Transverse colon (tissue), 4 donors: Measurements from ENCODE around the gene ZNF775. TPM values are rescaled to one million over a fixed set of nuclear protein-coding genes. Genes with fewer than 3 reads are reported as not detected.

Source experiments
- DNase-seq: peaks from one replicate; pipeline ENCODE4 v3.0.0-alpha.2; 2019
- H3K27ac ChIP-seq, 4 donors: fragments of 200-600 bp; sonication (generic); 2 replicates each; pipeline ENCODE4 v1.5.1; 2016 to 2018; ENCODE audit warnings: inconsistent platforms in 4 of 4
- H3K27me3 ChIP-seq: fragments of 200-600 bp; sonication (generic); 2 replicates; pipeline ENCODE4 v1.5.1; 2017; ENCODE audit warnings: inconsistent platforms
- H3K36me3 ChIP-seq, 4 donors: fragments of 200-600 bp; sonication (generic); 2 replicates each; pipeline ENCODE4 v1.5.1; 2017 to 2019; ENCODE audit warnings: inconsistent platforms in 4 of 4
- H3K4me1 ChIP-seq, 4 donors: fragments of 200-600 bp; sonication (generic); 2 replicates each; pipeline ENCODE4 v1.5.1; 2017 to 2020; ENCODE audit warnings: inconsistent platforms in 4 of 4
- H3K4me3 ChIP-seq, 4 donors: fragments of 200-600 bp; sonication (generic); 1 replicate in 1 of 4; 2 replicates in 3 of 4; pipeline versions ENCODE4 v1.5.1 to v1.6.1; 2017 to 2019; ENCODE audit warnings: inconsistent platforms in 4 of 4
- H3K9me3 ChIP-seq, 2 donors: fragments of 200-600 bp; sonication (generic); 2 replicates each; pipeline ENCODE4 v1.5.1; 2017 to 2019; ENCODE audit warnings: inconsistent platforms in 2 of 2
- CTCF ChIP-seq, 5 experiments: fragments of 200-600 bp in 3 of 5; fragments of 450-650 bp in 2 of 5; sonication (generic) in 3 of 5; IDR thresholded peaks; 1 replicate in 2 of 5; 2 replicates in 3 of 5; pipeline ENCODE4 v1.5.1; 2016 to 2017; ENCODE audit warnings: antibody characterized with exemption in 5 of 5, inconsistent platforms in 3 of 5, mild to moderate bottlenecking in 2 of 5, moderate library complexity in 1 of 5
- EP300 ChIP-seq: sonication (generic); formaldehyde crosslinking; IDR thresholded peaks from one replicate; pipeline ENCODE4 v1.6.1; 2017; ENCODE audit warnings: antibody characterized with exemption, low read depth
- POLR2A ChIP-seq: fragments of 450-650 bp; IDR thresholded peaks from one replicate; pipeline ENCODE4 v1.6.1; 2016; ENCODE audit warnings: antibody characterized with exemption, mild to moderate bottlenecking, moderate library complexity
- POLR2AphosphoS5 ChIP-seq, 3 donors: sonication (generic); formaldehyde crosslinking; IDR thresholded peaks; one replicate each; pipeline ENCODE4 v1.6.1; 2016; ENCODE audit warnings: antibody characterized with exemption in 3 of 3
- WGBS, 2 donors: methylation state at CpG; one replicate each; pipeline ENCODE4 v1.1.5; 2018; ENCODE audit warnings: low coverage in 1 of 2; 5-methylcytosine and 5-hydroxymethylcytosine counted together
- in situ Hi-C, 4 donors: fragments of 200-750 bp; cut with MboI; loops; one replicate each; pipeline versions ENCODE4 v1.15.0 to v1.15.1; 2017; ENCODE audit warnings: low sequenced_read_pairs in 3 of 4, low pct_ligation_motif_present in 1 of 4, low pct_unique_long_range_greater_than_20kb in 1 of 4
- intact Hi-C: fragments of 100-400 bp; cut with DNase I; formaldehyde crosslinking; loops from one replicate; pipeline ENCODE4 v1.15.1; 2023; ENCODE audit warnings: low total_unique reads
- total RNA-seq, 4 donors: library from RNA; depleted of rRNA; stranded (reverse); fragments of >200 nt; gene quantifications; one replicate each; pipeline ENCODE4 v1.1.0, GENCODE V29; 2016

ZNF775 gene
- total RNA-seq, 4 donors from 2014 or later: 8.9 to 75.2 (median 15.2) TPM

DNA sequence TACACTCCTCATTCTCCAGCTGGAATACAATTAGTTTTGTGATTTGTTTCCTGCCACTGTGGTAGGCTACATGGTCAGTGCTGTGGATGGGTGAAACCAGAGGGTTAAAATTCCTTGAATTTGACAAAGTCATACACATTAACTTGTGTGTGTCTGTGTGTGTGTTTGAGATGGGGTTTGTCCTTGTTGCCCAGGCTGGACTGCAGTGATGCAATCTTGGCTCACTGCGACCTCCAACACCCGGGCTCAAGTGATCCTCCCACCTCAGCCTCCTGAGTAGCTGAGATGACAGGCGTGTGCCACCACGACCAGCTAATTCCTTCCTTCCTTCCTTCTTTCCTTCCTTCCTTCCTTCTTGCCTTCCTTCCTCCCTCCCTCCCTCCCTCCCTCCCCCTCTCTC lies 46.5 kb downstream of the ZNF775 start:
- intact Hi-C loops: no loop called here

GRCh38 chr7:150428671-150429451 lies 49.7 kb downstream of the ZNF775 start:
- no peak for TF ChIP-seq CTCF (IDR thresholded peaks at IDR 0.05)
- TF ChIP-seq POLR2AphosphoS5 (IDR thresholded peaks at IDR 0.05): peak in 1 of 3 donors; percentile 51
- DNase-seq: peak; percentile 72
- no peak overlapping the region for H3K4me3 ChIP-seq
- H3K27ac ChIP-seq: peak overlapping the region in 2 of 4 donors; percentile 15 to 28
- 32% methylated on average over 11 of the region's 11 CpGs; no CpG with 5 or more reads in 1 of the 2 donors for WGBS, 2 donors
- H3K4me1 ChIP-seq: peaks cover 0 to 14% (median 8%) of the 10 kb centered on the region in 4 donors
- in situ Hi-C loops: loop anchor here in 2 of 4 donors (25.0 kb wide), 2 partner anchors 458 to 558 kb away; partner anchors contain the start of genes KCNH2 (in 1 of the 2) and NOS3 (in 1 of the 2)
- H3K36me3 ChIP-seq: no peaks in the 10 kb centered on the region
- H3K27me3 ChIP-seq: no peaks in the 10 kb centered on the region
- no peaks in the 10 kb centered on the region for H3K9me3 ChIP-seq
- intact Hi-C loops: no loop called here

More for the DNA sequence above, 46.5 kb downstream of the ZNF775 start:
- H3K4me1 ChIP-seq: peaks cover 0 to 17% (median 8%) of the 10 kb centered on the region in 4 donors
- no peak overlapping the region for H3K27ac ChIP-seq
- H3K9me3 ChIP-seq: no peaks in the 10 kb centered on the region
- no peaks in the 10 kb centered on the region for H3K36me3 ChIP-seq
- DNase-seq: no peak
- no peak overlapping the region for H3K4me3 ChIP-seq
- H3K27me3 ChIP-seq: no peaks in the 10 kb centered on the region
- TF ChIP-seq CTCF (IDR thresholded peaks at IDR 0.05) (no peak), EP300 (no peak), POLR2AphosphoS5 (IDR thresholded peaks at IDR 0.05) (no peak), POLR2A (no peak)
- 66 to 82% methylated on average over 3 to 4 of the region's 4 CpGs for WGBS, 2 donors
- in situ Hi-C loops: loop anchor here in 2 of 4 donors (25.0 kb wide), 2 partner anchors 462 to 562 kb away; partner anchors contain the start of genes KCNH2 (in 1 of the 2) and NOS3 (in 1 of the 2)

DNA sequence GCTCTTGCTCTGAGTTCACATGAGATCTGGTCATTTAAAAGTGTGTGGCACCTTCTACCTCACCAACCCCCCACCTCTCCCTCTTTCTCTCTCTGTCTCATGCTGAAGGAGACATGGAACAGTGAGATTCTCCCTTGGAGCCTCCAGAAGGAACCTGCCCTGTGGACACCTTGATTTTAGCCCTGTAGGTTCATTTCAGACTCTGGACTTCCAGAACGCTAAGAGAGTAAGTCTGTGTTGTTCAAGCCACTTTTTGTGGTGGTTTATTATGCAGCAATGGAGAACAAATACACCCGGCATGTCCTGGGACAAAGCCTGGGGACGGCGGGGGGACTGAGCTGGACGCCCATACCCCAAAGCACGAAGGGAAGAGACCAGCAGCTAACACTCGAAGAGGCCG lies 50.6 kb downstream of the ZNF775 start:
- no peaks in the 10 kb centered on the region for H3K9me3 ChIP-seq
- no peak overlapping the region for H3K4me3 ChIP-seq
- peaks cover 0 to 14% (median 8%) of the 10 kb centered on the region in 4 donors for H3K4me1 ChIP-seq
- H3K27ac ChIP-seq: no peak overlapping the region
- WGBS, 2 donors: 85% methylated on average over 7 of the region's 8 CpGs; no CpG with 5 or more reads in 1 of the 2 donors
- in situ Hi-C loops: loop anchor here in 2 of 4 donors (25.0 kb wide), 2 partner anchors 458 to 558 kb away; partner anchors contain the start of genes KCNH2 (in 1 of the 2) and NOS3 (in 1 of the 2)
- intact Hi-C loops: no loop called here
- no peak for DNase-seq
- no peaks in the 10 kb centered on the region for H3K27me3 ChIP-seq
- TF ChIP-seq POLR2AphosphoS5 (IDR thresholded peaks at IDR 0.05) (no peak), POLR2A (no peak), EP300 (no peak), CTCF (IDR thresholded peaks at IDR 0.05) (no peak)
- no peaks in the 10 kb centered on the region for H3K36me3 ChIP-seq

DNA sequence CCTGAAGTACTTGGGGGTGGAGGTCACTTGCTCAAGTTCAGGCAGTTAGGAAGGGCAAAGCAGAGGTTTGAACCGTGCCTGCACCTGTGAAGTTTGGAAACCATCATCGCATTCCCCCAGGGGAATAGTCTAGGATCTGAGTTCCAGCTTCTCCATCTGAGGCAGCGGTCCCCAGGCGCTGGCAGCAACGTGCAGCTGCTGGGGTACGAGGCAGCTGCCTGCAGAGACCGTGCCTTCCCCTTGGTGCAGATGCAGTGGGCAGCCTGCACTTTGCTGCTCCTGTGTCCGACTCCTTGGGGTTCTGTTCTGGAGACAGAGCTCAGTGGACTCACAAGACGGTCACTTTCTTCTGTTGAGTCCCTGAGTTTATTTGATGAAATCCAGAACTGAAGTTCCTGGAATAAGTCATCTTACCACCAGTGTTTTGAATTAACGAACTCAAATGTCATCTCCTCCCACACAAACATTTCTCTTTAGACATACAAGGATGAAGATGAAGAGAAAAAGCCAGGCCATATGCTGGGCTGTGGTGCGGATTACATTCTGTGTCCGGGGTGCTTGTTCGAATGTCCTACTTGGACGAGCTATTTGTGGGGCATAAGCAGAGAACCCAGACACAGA lies 51.4 kb downstream of the ZNF775 start:
- intact Hi-C loops (no loop called here), in situ Hi-C loops (loop anchor here in 2 of 4 donors (25.0 kb wide), 2 partner anchors 457 to 557 kb away; partner anchors contain the start of genes KCNH2 (in 1 of the 2) and NOS3 (in 1 of the 2))
- no peak for DNase-seq
- no peak overlapping the region for H3K4me3 ChIP-seq
- peaks cover 0 to 14% (median 8%) of the 10 kb centered on the region in 4 donors for H3K4me1 ChIP-seq
- no peaks in the 10 kb centered on the region for H3K36me3 ChIP-seq
- H3K27me3 ChIP-seq: no peaks in the 10 kb centered on the region
- WGBS, 2 donors: 80 to 84% methylated on average over 2 to 14 of the region's 14 CpGs
- no peak overlapping the region for H3K27ac ChIP-seq
- H3K9me3 ChIP-seq: no peaks in the 10 kb centered on the region
- TF ChIP-seq POLR2AphosphoS5 (IDR thresholded peaks at IDR 0.05): no peak
- no peak for TF ChIP-seq CTCF (IDR thresholded peaks at IDR 0.05)
- no peak for TF ChIP-seq EP300
- TF ChIP-seq POLR2A: no peak
